IMR-90 (cell line): ENCODE results near the gene OR8D1.

Experiments
- BHLHE40 ChIP-seq: fragments of 150-350 bp; IDR thresholded peaks from 2 replicates; pipeline ENCODE4 v1.6.1; 2016; ENCODE audit warnings: mild to moderate bottlenecking, low read depth, low read length
- CEBPB ChIP-seq: IDR thresholded peaks from 2 replicates; pipeline ENCODE4 v1.6.1; 2012; ENCODE audit warnings: low read depth, low read length, improper control_type of control experiment
- CHD1 ChIP-seq: IDR thresholded peaks from 2 replicates; pipeline ENCODE4 v1.6.1; 2012; ENCODE audit warnings: low read depth, low read length, improper control_type of control experiment
- ELK1 ChIP-seq: fragments of 150-350 bp; IDR thresholded peaks from 2 replicates; pipeline ENCODE4 v1.6.1; 2016; ENCODE audit warnings: low read depth, mild to moderate bottlenecking, low read length, moderate library complexity, borderline replicate concordance
- MAFK ChIP-seq: IDR thresholded peaks from 2 replicates; pipeline ENCODE4 v1.6.1; 2012; ENCODE audit warnings: low read depth, low read length, improper control_type of control experiment
- MAZ ChIP-seq: IDR thresholded peaks from 2 replicates; pipeline ENCODE4 v1.6.1; 2012; ENCODE audit warnings: low read depth, mild to moderate bottlenecking, low read length, improper control_type of control experiment, moderate library complexity, borderline replicate concordance
- POLR2A ChIP-seq: IDR thresholded peaks from 2 replicates; pipeline ENCODE4 v1.6.1; 2012; ENCODE audit warnings: mild to moderate bottlenecking, low read depth, low read length
- RAD21 ChIP-seq: IDR thresholded peaks from 2 replicates; pipeline ENCODE4 v1.6.1; 2012; ENCODE audit warnings: low read length, improper control_type of control experiment
- RFX5 ChIP-seq: IDR thresholded peaks from 2 replicates; pipeline ENCODE4 v1.8.0; 2012; ENCODE audit warnings: low read depth, mild to moderate bottlenecking, low read length, moderate library complexity
- SMC3 ChIP-seq: fragments of 150-350 bp; IDR thresholded peaks from 2 replicates; pipeline ENCODE4 v1.6.1; 2016; ENCODE audit warnings: low read depth, mild to moderate bottlenecking, antibody characterized with exemption, low read length, moderate library complexity
- TF ChIP-seq, protein P1 (sequence below): conservative IDR thresholded peaks from 2 replicates; pipeline ENCODE4 v1.5.1; 2012; ENCODE audit warnings: mild to moderate bottlenecking, low read depth, low read length, improper control_type of control experiment
- TF ChIP-seq, protein P2 (sequence below): fragments of 150-350 bp; IDR thresholded peaks from 2 replicates; pipeline ENCODE4 v1.6.1; 2017; ENCODE audit warnings: mild to moderate bottlenecking, antibody characterized with exemption, low read length, low read depth

GRCh38 chr11:124297921-124298320, 15.8 kb downstream of the OR8D1 start:
- TF ChIP-seq, protein P1, sequence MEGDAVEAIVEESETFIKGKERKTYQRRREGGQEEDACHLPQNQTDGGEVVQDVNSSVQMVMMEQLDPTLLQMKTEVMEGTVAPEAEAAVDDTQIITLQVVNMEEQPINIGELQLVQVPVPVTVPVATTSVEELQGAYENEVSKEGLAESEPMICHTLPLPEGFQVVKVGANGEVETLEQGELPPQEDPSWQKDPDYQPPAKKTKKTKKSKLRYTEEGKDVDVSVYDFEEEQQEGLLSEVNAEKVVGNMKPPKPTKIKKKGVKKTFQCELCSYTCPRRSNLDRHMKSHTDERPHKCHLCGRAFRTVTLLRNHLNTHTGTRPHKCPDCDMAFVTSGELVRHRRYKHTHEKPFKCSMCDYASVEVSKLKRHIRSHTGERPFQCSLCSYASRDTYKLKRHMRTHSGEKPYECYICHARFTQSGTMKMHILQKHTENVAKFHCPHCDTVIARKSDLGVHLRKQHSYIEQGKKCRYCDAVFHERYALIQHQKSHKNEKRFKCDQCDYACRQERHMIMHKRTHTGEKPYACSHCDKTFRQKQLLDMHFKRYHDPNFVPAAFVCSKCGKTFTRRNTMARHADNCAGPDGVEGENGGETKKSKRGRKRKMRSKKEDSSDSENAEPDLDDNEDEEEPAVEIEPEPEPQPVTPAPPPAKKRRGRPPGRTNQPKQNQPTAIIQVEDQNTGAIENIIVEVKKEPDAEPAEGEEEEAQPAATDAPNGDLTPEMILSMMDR, result no peak
- TF ChIP-seq POLR2A (no peak), MAZ (no peak), RAD21 (no peak), SMC3 (no peak), BHLHE40 (no peak), CEBPB (no peak), CHD1 (no peak), RFX5 (no peak), MAFK (no peak), ELK1 (no peak)
- TF ChIP-seq, protein P2, sequence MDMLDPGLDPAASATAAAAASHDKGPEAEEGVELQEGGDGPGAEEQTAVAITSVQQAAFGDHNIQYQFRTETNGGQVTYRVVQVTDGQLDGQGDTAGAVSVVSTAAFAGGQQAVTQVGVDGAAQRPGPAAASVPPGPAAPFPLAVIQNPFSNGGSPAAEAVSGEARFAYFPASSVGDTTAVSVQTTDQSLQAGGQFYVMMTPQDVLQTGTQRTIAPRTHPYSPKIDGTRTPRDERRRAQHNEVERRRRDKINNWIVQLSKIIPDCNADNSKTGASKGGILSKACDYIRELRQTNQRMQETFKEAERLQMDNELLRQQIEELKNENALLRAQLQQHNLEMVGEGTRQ, result no peak
